GM19467 (cell line): ENCODE data around the gene PPFIBP2.
A peak's percentile ranks its signal among the peaks of the same experiment; 100 is the strongest.
"Not testable (repeated sequence)": the region's sequence is repeated elsewhere in the genome, so short reads cannot be mapped to it uniquely, and the experiment has no call there.

ENCODE experiments used
- ATAC-seq: cut with Tn5 transposase; IDR thresholded peaks from one replicate; pipeline ENCODE4 v1.9.1; 2021; ENCODE audit warnings: mild to moderate bottlenecking, moderate library complexity; ENCODE audit not compliant: unreplicated experiment

PPFIBP2 gene

GRCh38 chr11:7655253-7656217 lies 141.7 kb downstream of the PPFIBP2 start:
- ATAC-seq, result no peak

- no peak for ATAC-seq
Observed at GRCh38 chr11:7656704-7657103, 142.9 kb downstream of the PPFIBP2 start.

- no peak for ATAC-seq
Observed at GRCh38 chr11:7657306-7658025, 143.7 kb downstream of the PPFIBP2 start.

GRCh38 chr11:7663531-7663930 lies 149.7 kb downstream of the PPFIBP2 start:
- not testable (repeated sequence) for ATAC-seq

- ATAC-seq, result no peak
Observed at GRCh38 chr11:7664867-7665266, 151.1 kb downstream of the PPFIBP2 start.

- peak; percentile 95 for ATAC-seq
Observed at GRCh38 chr11:7665473-7666291, 151.9 kb downstream of the PPFIBP2 start.

DNA sequence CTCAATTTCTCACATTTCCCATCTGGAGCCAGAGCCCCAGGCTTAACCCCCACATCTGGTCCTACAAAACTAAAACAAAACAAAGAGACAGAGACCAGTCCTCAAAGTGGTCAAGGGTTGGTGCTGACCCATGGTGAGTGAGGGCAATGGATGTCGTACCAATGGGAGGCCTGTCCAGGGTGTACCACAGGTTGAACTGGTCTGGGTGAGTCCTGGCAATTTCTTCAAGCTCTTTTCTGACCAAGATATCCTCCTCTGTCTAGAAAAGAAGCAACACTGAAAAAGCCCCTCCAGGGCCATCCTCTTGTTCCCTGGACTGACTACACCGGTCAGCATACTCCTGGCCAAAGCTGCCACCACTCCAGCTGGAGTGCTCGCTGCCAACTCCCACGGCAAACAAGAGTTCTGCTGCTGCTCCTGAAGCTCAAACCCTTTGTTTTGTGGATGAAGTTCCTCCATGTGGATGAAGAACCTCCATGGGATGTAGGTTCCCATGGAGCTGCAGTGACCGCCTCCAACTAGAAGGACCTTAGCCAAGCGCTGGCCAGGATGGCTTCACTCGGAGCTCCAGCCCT lies 152.6 kb downstream of the PPFIBP2 start:
- ATAC-seq, result no peak

- no peak for ATAC-seq
Observed at GRCh38 chr11:7667460-7667859, 153.7 kb downstream of the PPFIBP2 start.

DNA sequence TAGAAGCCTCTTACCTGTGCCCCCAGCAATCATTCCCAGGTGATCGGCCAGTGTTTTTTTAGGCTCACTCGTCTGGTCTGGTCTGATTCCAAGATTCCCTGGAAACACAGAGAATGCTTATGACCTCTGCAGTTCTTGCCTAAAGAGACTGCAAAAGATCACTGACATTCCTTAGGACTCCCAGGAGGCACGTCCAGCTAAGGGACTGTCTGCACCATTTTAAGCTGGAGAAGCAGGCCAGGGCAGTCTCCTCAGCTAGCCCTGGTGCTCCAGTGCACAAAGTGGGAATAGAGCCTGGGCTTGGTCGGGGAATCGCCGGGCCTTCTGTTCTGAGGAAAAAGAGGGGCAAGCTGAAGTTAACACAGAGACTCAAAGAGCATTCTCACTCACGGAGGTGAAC lies 154.7 kb downstream of the PPFIBP2 start:
- no peak for ATAC-seq

DNA sequence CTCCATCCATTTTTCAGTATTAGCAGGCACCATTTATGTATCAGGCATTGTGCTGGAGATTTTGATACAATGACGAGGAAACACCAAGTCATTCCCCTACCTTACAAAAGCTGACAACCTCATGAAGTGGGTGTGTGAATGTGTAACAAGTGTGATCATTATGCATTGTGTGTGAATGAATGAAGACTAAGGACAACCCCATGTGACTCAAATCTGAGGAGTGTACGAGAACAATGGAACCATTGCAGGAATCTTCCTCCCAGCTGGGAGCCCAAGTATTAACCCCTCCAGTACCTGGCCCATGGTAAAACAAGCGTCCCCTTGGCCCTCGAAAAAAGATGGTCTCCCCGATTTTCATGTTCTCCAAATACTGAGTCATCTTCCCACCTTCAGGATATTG lies 155.1 kb downstream of the PPFIBP2 start:
- no peak for ATAC-seq

GRCh38 chr11:7670641-7671040 lies 156.8 kb downstream of the PPFIBP2 start:
- no peak for ATAC-seq

GRCh38 chr11:7671347-7672215 lies 157.8 kb downstream of the PPFIBP2 start:
- ATAC-seq, result peak; percentile 46

DNA sequence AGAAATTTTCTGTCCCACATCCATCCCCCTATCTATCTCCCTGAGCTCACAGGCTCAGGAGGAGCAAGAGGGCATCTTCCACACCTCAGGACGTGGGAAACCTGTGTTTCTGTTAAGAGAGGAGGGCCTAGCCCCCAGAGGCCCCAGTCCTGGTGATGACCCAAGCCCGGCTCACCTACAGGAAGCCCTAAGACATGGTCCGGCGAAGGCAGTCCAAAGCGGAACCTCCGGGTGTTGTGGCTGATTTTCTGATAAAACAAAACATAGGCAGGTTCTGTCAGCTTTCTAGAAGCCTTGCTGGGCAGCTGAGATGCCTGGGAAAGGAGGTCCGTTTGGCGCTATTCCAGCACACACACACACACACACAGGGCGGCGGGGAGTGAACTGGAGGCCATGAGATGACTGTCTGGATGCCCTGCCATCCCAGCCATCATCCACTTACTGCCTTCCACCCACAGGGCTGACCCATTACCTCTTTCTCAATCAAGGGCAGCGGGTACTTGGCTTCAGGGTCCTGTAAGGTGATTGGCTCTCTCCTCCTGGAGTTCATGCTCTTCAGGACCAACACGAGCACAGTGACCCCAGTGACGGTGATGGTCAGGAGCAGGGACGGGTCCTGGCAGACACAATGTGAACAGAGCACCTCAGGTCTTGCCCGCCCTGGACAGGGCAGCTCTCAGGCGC lies 158.6 kb downstream of the PPFIBP2 start:
- peak; percentile 13 for ATAC-seq

DNA sequence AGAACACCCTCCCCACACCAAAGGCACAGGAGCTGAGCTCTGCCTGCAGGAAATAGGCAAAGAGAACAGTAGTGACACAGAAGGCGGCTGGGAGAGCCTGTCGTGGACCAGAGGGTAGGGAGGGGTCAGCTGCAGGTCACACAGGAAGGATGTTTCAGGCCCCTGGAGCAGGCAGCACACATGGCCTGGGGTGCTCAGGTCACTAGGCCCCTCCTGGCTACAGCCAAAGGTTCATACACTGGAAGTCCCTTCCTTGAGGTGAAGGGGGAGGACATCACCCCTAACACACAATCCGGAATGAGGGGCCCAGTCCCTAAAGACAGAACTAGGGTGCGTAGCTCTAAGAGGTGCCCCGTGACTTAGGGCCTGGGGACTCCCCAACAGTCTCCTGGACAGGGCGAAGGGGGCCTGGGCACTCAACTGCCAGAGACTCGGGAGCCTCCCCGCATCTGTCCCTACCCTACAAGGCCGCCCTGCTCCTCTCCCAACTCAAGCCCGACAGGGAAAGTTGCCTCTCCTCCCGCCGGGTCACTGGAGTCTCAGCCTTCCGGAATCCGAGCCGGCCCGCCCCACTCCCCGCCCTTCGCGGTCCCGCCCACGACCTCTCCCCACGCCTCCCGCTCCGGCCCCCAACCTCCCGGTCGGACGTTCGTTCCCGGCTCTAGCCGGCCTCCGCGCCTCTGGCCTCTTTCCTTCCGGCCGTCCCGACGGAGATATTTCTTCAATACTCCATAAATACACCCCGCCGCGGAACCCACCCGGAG lies 159.3 kb downstream of the PPFIBP2 start, which contains the start of gene CYB5R2:
TSS of gene CYB5R2 (minus strand) at position 541 of the 764 bp plus-strand sequence. CDS start 675 bp downstream, outside the sequence.
- no peak for ATAC-seq

GRCh38 chr11:7673724-7674434 lies 160.1 kb downstream of the PPFIBP2 start:
- no peak for ATAC-seq

- ATAC-seq, result no peak
Observed at GRCh38 chr11:7675631-7676030, 161.8 kb downstream of the PPFIBP2 start.

- ATAC-seq, result no peak
Observed at GRCh38 chr11:7677071-7677470, 163.3 kb downstream of the PPFIBP2 start.

DNA sequence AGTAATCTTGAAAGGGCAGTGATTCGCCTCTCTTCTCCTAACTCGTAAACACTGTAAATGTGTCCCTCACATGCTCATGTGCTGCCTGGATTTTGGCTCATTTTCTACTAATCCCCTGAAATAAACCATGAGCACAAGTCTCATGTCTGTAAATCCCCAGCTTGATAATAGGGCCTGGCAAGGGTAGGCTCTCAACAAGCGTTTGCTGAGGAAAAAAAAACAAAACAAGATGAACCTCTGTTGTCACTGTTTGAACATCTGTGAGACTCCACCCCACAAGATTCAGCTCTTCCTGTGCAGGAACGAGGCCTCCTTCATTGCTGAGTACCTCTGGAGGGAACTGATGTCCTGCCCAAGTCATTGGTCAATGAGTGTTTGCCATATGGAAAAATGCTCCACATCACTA lies 164.0 kb downstream of the PPFIBP2 start:
- no peak for ATAC-seq
